ENCODE measurements around the gene ABCG2. TPM values are rescaled to one million over a fixed set of nuclear protein-coding genes. Genes with fewer than 3 reads are reported as not detected.

ABCG2 gene
- total and polyA plus RNA-seq, 7 experiments from 2014 or later, result 0.26 to 0.67 (median 0.46) TPM; not detected in 3

DNA sequence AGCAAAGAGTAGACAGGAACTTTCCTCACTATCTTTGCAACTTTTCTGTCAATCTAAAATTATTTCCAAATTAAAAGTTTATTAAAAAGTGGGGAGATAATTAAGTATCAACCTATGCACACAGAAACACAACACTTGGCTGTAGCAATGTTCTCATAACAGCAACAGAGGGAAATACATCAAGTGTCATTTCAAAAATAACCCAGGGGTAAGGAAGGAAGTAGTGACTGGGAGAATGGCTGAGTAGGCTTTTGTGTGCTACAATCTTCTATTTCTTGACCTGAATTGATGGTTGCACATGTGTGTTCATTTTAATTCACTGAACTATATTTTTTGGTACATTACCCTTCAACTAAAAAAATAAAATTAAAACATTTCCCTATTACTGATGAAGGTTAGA lies 67.5 kb downstream of the ABCG2 start:
- Mint-ChIP-seq H3K9me3 (no peaks in the 10 kb centered on the region), H3K4me3 (no peak overlapping the region), H3K36me3 (no peaks in the 10 kb centered on the region), H3K27me3 (peaks cover 0 to 14% (median 7%) of the 10 kb centered on the region in 5 donors), H3K27ac (no peak overlapping the region), H3K4me1 (no peaks in the 10 kb centered on the region)
- Histone ChIP-seq H3K27ac (ENCODE audit: low read depth, low read length) (no peak overlapping the region), H3K27me3 (ENCODE audit: control insufficient read depth in 2 of 2, insufficient read depth in 2 of 2, low read length in 2 of 2) (no peaks in the 10 kb centered on the region), H3K4me1 (ENCODE audit: control insufficient read depth in 2 of 2, insufficient read depth in 2 of 2, low read length in 2 of 2) (no peaks in the 10 kb centered on the region), H3K4me3 (ENCODE audit: low read length) (no peak overlapping the region), H3K36me3 (ENCODE audit: control insufficient read depth in 2 of 3, insufficient read depth in 3 of 3, low read length in 3 of 3) (no peaks in the 10 kb centered on the region), H3K9me3 (ENCODE audit: control insufficient read depth in 2 of 3, low read length in 3 of 3) (no peaks in the 10 kb centered on the region)
- ChIA-PET CTCF (no interaction called here), POLR2A (no interaction called here)
- DNase-seq, result no peak
- no peak for ATAC-seq
- intact Hi-C loops (cut with micrococcal nuclease), result no loop called here

GRCh38 chr4:88087004-88087403 lies 71.4 kb downstream of the ABCG2 start:
- Histone ChIP-seq H3K36me3 (ENCODE audit: control insufficient read depth in 2 of 3, insufficient read depth in 3 of 3, low read length in 3 of 3) (no peaks in the 10 kb centered on the region), H3K27ac (ENCODE audit: low read depth, low read length) (no peak overlapping the region), H3K4me1 (ENCODE audit: control insufficient read depth in 2 of 2, insufficient read depth in 2 of 2, low read length in 2 of 2) (no peaks in the 10 kb centered on the region), H3K27me3 (ENCODE audit: control insufficient read depth in 2 of 2, insufficient read depth in 2 of 2, low read length in 2 of 2) (no peaks in the 10 kb centered on the region), H3K9me3 (ENCODE audit: control insufficient read depth in 2 of 3, low read length in 3 of 3) (no peaks in the 10 kb centered on the region), H3K4me3 (ENCODE audit: low read length) (no peak overlapping the region)
- CTCF ChIA-PET, result interaction anchor here (0.6 kb wide), 1 partner anchor 429 kb away, joined by 3 read pairs; no protein-coding TSS in a partner anchor
- Mint-ChIP-seq H3K9me3 (no peaks in the 10 kb centered on the region), H3K27ac (no peak overlapping the region), H3K4me3 (no peak overlapping the region), H3K4me1 (no peaks in the 10 kb centered on the region), H3K27me3 (peaks cover 0 to 5% (median 3%) of the 10 kb centered on the region in 5 donors), H3K36me3 (no peaks in the 10 kb centered on the region)
- POLR2A ChIA-PET, result no interaction called here
- intact Hi-C loops (cut with micrococcal nuclease), result no loop called here
- DNase-seq, result no peak
- ATAC-seq, result no peak

DNA sequence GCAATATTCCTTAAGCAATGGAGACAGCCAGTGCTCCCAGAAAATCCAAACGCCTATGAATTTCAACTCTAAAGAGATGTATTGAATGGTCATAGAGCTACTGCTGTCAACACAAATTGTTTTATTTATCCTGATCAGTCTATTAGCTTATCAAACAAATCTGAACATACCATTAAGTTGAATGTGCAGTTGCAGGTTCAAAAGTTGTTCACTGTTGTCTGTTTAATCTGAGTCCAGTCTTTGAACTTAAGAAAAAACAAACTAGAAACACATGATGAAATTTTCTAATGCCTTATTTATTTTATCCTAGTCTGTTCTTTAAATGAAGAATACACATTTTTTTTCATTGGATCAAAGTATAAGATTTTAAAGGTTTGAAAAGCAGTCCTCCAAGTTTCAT lies 77.8 kb downstream of the ABCG2 start:
- H3K36me3 ChIP-seq (ENCODE audit: control insufficient read depth in 2 of 3, insufficient read depth in 3 of 3, low read length in 3 of 3), result no peaks in the 10 kb centered on the region
- Mint-ChIP-seq H3K4me3 (no peak overlapping the region), H3K9me3 (no peaks in the 10 kb centered on the region), H3K4me1 (no peaks in the 10 kb centered on the region), H3K36me3 (peaks cover 0 to 14% (median 4%) of the 10 kb centered on the region in 5 donors), H3K27me3 (peaks cover 0 to 4% (median 0%) of the 10 kb centered on the region in 5 donors), H3K27ac (no peak overlapping the region)
- intact Hi-C loops (cut with micrococcal nuclease), result no loop called here
- DNase-seq, result no peak
- POLR2A ChIA-PET, result no interaction called here
- H3K4me1 ChIP-seq (ENCODE audit: control insufficient read depth in 2 of 2, insufficient read depth in 2 of 2, low read length in 2 of 2), result no peaks in the 10 kb centered on the region
- H3K4me3 ChIP-seq (ENCODE audit: low read length), result no peak overlapping the region
- CTCF ChIA-PET, result no interaction called here
- no peak overlapping the region for H3K27ac ChIP-seq (ENCODE audit: low read depth, low read length)
- ATAC-seq, result no peak
- H3K9me3 ChIP-seq (ENCODE audit: control insufficient read depth in 2 of 3, low read length in 3 of 3), result no peaks in the 10 kb centered on the region
- H3K27me3 ChIP-seq (ENCODE audit: control insufficient read depth in 2 of 2, insufficient read depth in 2 of 2, low read length in 2 of 2), result no peaks in the 10 kb centered on the region

DNA sequence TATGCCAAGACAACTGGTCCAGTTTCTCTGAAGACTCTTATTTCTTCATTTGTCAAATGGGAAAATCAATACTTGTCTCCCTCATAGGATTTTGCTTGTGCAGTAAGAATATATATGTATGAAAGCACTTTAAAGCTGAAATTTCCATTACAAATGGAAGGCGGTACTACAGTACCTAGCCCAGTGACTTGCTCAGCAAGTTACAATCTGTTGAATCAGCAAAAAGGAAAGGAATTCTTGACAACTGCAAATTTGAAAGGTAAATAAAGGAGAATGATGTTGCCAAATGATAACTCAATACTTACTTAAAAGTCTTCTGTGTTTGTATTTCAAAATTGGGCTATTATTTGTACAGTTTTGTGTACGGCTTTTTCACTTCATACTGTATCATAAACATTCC lies 79.9 kb downstream of the ABCG2 start:
- no peaks in the 10 kb centered on the region for H3K27me3 ChIP-seq (ENCODE audit: control insufficient read depth in 2 of 2, insufficient read depth in 2 of 2, low read length in 2 of 2)
- CTCF ChIA-PET, result no interaction called here
- no peaks in the 10 kb centered on the region for H3K36me3 ChIP-seq (ENCODE audit: control insufficient read depth in 2 of 3, insufficient read depth in 3 of 3, low read length in 3 of 3)
- no peak overlapping the region for H3K4me3 ChIP-seq (ENCODE audit: low read length)
- no peaks in the 10 kb centered on the region for H3K4me1 Mint-ChIP-seq
- no peaks in the 10 kb centered on the region for H3K9me3 ChIP-seq (ENCODE audit: control insufficient read depth in 2 of 3, low read length in 3 of 3)
- POLR2A ChIA-PET, result no interaction called here
- ATAC-seq, result no peak
- peaks cover 4 to 31% (median 20%) of the 10 kb centered on the region in 5 donors for H3K36me3 Mint-ChIP-seq
- intact Hi-C loops (cut with micrococcal nuclease), result no loop called here
- H3K27ac Mint-ChIP-seq, result no peak overlapping the region
- H3K27ac ChIP-seq (ENCODE audit: low read depth, low read length), result no peak overlapping the region
- peaks cover 0 to 2% (median 0%) of the 10 kb centered on the region in 5 donors for H3K27me3 Mint-ChIP-seq
- no peaks in the 10 kb centered on the region for H3K9me3 Mint-ChIP-seq
- no peak overlapping the region for H3K4me3 Mint-ChIP-seq
- H3K4me1 ChIP-seq (ENCODE audit: control insufficient read depth in 2 of 2, insufficient read depth in 2 of 2, low read length in 2 of 2), result no peaks in the 10 kb centered on the region
- DNase-seq, result no peak

DNA sequence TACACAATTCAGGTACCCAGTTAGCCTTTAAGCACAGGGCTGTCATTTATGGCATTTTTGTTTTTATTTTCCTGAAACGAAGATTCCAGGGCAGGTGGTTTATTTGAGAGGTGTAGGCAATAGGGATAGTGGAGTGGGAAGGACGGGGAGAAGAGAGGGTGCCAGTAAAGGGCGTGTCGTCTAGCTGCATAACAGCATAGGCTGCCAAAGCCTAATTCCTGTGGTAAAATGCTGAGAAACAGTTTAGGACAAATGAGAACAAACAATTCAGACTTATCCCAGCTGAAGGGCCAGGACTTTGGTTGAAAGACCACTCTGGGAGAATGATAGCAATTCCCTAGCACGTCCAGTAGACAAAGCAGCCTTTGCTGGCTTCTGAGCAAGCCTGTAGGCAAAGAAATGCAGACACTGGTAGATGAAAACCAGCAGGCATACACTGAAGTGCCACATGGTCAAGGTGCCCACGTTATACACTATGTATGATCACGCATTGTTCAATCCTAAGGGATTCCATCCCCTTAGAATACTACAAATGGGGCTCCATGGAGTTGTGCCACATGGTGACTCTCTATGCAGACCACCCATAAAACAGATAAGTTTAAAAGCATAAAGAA lies 80.4 kb downstream of the ABCG2 start:
- H3K4me3 Mint-ChIP-seq, result no peak overlapping the region
- ChIA-PET CTCF (no interaction called here), POLR2A (no interaction called here)
- Histone ChIP-seq H3K4me3 (ENCODE audit: low read length) (no peak overlapping the region), H3K27me3 (ENCODE audit: control insufficient read depth in 2 of 2, insufficient read depth in 2 of 2, low read length in 2 of 2) (no peaks in the 10 kb centered on the region), H3K27ac (ENCODE audit: low read depth, low read length) (no peak overlapping the region), H3K9me3 (ENCODE audit: control insufficient read depth in 2 of 3, low read length in 3 of 3) (no peaks in the 10 kb centered on the region), H3K36me3 (ENCODE audit: control insufficient read depth in 2 of 3, insufficient read depth in 3 of 3, low read length in 3 of 3) (no peaks in the 10 kb centered on the region), H3K4me1 (ENCODE audit: control insufficient read depth in 2 of 2, insufficient read depth in 2 of 2, low read length in 2 of 2) (no peaks in the 10 kb centered on the region)
- DNase-seq, result no peak
- intact Hi-C loops (cut with micrococcal nuclease), result no loop called here
- H3K27ac Mint-ChIP-seq, result no peak overlapping the region
- peaks cover 4 to 31% (median 20%) of the 10 kb centered on the region in 5 donors for H3K36me3 Mint-ChIP-seq
- H3K27me3 Mint-ChIP-seq, result no peaks in the 10 kb centered on the region
- H3K4me1 Mint-ChIP-seq, result no peaks in the 10 kb centered on the region
- ATAC-seq, result no peak
- H3K9me3 Mint-ChIP-seq, result no peaks in the 10 kb centered on the region

DNA sequence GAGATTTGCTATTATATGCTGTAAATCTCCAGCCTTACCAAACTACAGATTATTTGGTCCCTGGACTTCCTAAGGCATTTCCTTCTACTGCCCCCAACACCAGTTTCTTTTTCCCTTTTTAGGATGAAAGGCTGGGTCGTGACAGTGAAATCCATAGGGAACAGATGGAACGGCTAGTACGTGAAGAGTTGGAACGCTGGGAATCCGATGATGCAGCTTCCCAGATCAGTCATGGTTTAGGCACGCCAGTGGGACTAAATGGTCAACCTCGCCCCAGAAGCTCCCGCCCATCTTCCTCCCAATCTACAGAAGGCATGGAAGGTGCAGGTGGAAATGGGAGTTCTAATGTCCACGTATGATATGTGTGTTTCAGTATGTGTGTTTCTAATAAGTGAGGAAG lies 83.1 kb downstream of the ABCG2 start:
- H3K9me3 Mint-ChIP-seq, result peaks cover 0 to 19% (median 8%) of the 10 kb centered on the region in 11 donors
- Histone ChIP-seq H3K27ac (ENCODE audit: low read depth, low read length) (no peak overlapping the region), H3K9me3 (ENCODE audit: control insufficient read depth in 2 of 3, low read length in 3 of 3) (no peaks in the 10 kb centered on the region), H3K4me1 (ENCODE audit: control insufficient read depth in 2 of 2, insufficient read depth in 2 of 2, low read length in 2 of 2) (no peaks in the 10 kb centered on the region), H3K27me3 (ENCODE audit: control insufficient read depth in 2 of 2, insufficient read depth in 2 of 2, low read length in 2 of 2) (no peaks in the 10 kb centered on the region), H3K4me3 (ENCODE audit: low read length) (no peak overlapping the region), H3K36me3 (ENCODE audit: control insufficient read depth in 2 of 3, insufficient read depth in 3 of 3, low read length in 3 of 3) (peaks cover 0 to 7% (median 0%) of the 10 kb centered on the region in 3 experiments)
- no peak overlapping the region for H3K4me3 Mint-ChIP-seq
- no peak for ATAC-seq
- POLR2A ChIA-PET, result no interaction called here
- H3K4me1 Mint-ChIP-seq, result no peaks in the 10 kb centered on the region
- intact Hi-C loops (cut with micrococcal nuclease), result no loop called here
- no peak for DNase-seq
- H3K27ac Mint-ChIP-seq, result no peak overlapping the region
- H3K27me3 Mint-ChIP-seq, result no peaks in the 10 kb centered on the region
- H3K36me3 Mint-ChIP-seq, result peaks cover 21 to 54% (median 40%) of the 10 kb centered on the region in 5 donors
- CTCF ChIA-PET, result no interaction called here

- POLR2A ChIA-PET, result no interaction called here
- CTCF ChIA-PET, result no interaction called here
- ATAC-seq, result no peak
- intact Hi-C loops (cut with micrococcal nuclease), result no loop called here
- no peaks in the 10 kb centered on the region for H3K4me1 ChIP-seq (ENCODE audit: control insufficient read depth in 2 of 2, insufficient read depth in 2 of 2, low read length in 2 of 2)
- no peak overlapping the region for H3K4me3 ChIP-seq (ENCODE audit: low read length)
- no peak overlapping the region for H3K4me3 Mint-ChIP-seq
- no peak overlapping the region for H3K27ac Mint-ChIP-seq
- H3K27ac ChIP-seq (ENCODE audit: low read depth, low read length), result no peak overlapping the region
- peaks cover 0 to 34% (median 12%) of the 10 kb centered on the region in 11 donors for H3K9me3 Mint-ChIP-seq
- no peaks in the 10 kb centered on the region for H3K9me3 ChIP-seq (ENCODE audit: control insufficient read depth in 2 of 3, low read length in 3 of 3)
- peaks cover 0 to 5% (median 0%) of the 10 kb centered on the region in 7 donors for H3K4me1 Mint-ChIP-seq
- H3K27me3 ChIP-seq (ENCODE audit: control insufficient read depth in 2 of 2, insufficient read depth in 2 of 2, low read length in 2 of 2), result no peaks in the 10 kb centered on the region
- peaks cover 0 to 29% (median 2%) of the 10 kb centered on the region in 3 experiments for H3K36me3 ChIP-seq (ENCODE audit: control insufficient read depth in 2 of 3, insufficient read depth in 3 of 3, low read length in 3 of 3)
- no peak for DNase-seq
- peaks cover 31 to 81% (median 75%) of the 10 kb centered on the region in 5 donors for H3K36me3 Mint-ChIP-seq
- no peaks in the 10 kb centered on the region for H3K27me3 Mint-ChIP-seq
Measured at GRCh38 chr4:88070031-88070430, 88.4 kb downstream of the ABCG2 start.
